Endothelial cell of umbilical vein (primary cell): ENCODE data around the gene UBTD1. TPM values are rescaled to one million over a fixed set of nuclear protein-coding genes. Genes with fewer than 3 reads are reported as not detected.

Experiments
- BruUV-seq: library from RNA; stranded (reverse); fragments of 400-500 nt; replicated peaks from 2 replicates; lab custom pipeline; 2021; lab: Mats Ljungman, UMichigan
- CTCF ChIA-PET: fragments of 300-600, 350-600 bp; sonication (Branson Sonifier 250); formaldehyde crosslinking; loops from one replicate; lab custom pipeline; 2021; ENCODE audit warnings: antibody characterized with exemption, inconsistent platforms; lab: Charles Lee
- POLR2A ChIA-PET: fragments of 300-600, 350-600 bp; sonication (Branson Sonifier 250); formaldehyde crosslinking; loops from one replicate; lab custom pipeline; 2021; ENCODE audit warnings: antibody characterized with exemption, inconsistent platforms; lab: Charles Lee
- DNase-seq: peaks from one replicate; pipeline ENCODE4 v3.0.0-alpha.2; 2011; ENCODE audit warnings: low read depth, low spot score
- FAIRE-seq: peaks from 2 replicates; lab custom pipeline; 2011; peaks lifted over from hg19 to GRCh38; lab: Jason Lieb, UNC
- H2AFZ ChIP-seq: 2 replicates; pipeline ENCODE4 v1.6.0; 2012; ENCODE audit warnings: low read depth, low read length, control low read depth, inconsistent platforms
- H3K27ac ChIP-seq: 2 replicates; pipeline ENCODE4 v1.5.1; 2011; ENCODE audit warnings: low read depth, mild to moderate bottlenecking, control low read depth, low read length, moderate library complexity; ENCODE audit not compliant: insufficient read depth
- H3K27me3 ChIP-seq, 2 experiments: 2 replicates each; pipeline versions ENCODE4 v1.6.0 to v1.6.1; 2011; ENCODE audit warnings: low read length in 2 of 2, mixed read lengths in 1 of 2; ENCODE audit not compliant: control insufficient read depth in 2 of 2, insufficient read depth in 2 of 2
- H3K36me3 ChIP-seq, 2 experiments: 2 replicates in 1 of 2; 3 replicates in 1 of 2; pipeline ENCODE4 v1.5.1; 2011; ENCODE audit warnings: low read length in 2 of 2, mild to moderate bottlenecking in 1 of 2, moderate library complexity in 1 of 2; ENCODE audit not compliant: control insufficient read depth in 2 of 2, insufficient read depth in 2 of 2; ENCODE audit errors: extremely low read depth in 1 of 2
- H3K4me1 ChIP-seq: 3 replicates; pipeline ENCODE4 v1.5.1; 2011; ENCODE audit warnings: mild to moderate bottlenecking, low read length; ENCODE audit not compliant: control insufficient read depth, insufficient read depth; ENCODE audit errors: extremely low read depth
- H3K4me2 ChIP-seq: 2 replicates; pipeline ENCODE4 v1.6.1; 2011; ENCODE audit warnings: low read length, control low read depth, mixed read lengths; ENCODE audit not compliant: insufficient read depth
- H3K4me3 ChIP-seq, 3 experiments: fragments of 200-600 bp in 1 of 3; sonication (generic), shearing (Covaris generic) in 1 of 3; replicated peaks in 1 of 3; 2 replicates each; pipeline ENCODE4 v1.5.1; 2011 to 2016; ENCODE audit warnings: control low read depth in 3 of 3, low read length in 3 of 3, mild to moderate bottlenecking in 2 of 3, inconsistent platforms in 1 of 3, low read depth in 1 of 3, moderate library complexity in 1 of 3; ENCODE audit not compliant: insufficient read depth in 1 of 3
- H3K79me2 ChIP-seq: 2 replicates; pipeline ENCODE4 v1.6.0; 2012; ENCODE audit warnings: low read length, inconsistent platforms; ENCODE audit not compliant: control insufficient read depth, insufficient read depth
- H3K9ac ChIP-seq: replicated peaks from 2 replicates; pipeline ENCODE3; 2011; ENCODE audit warnings: low read length, control low read depth; ENCODE audit not compliant: insufficient read depth; ENCODE audit errors: extremely low read depth
- H3K9me1 ChIP-seq: replicated peaks from 3 replicates; pipeline ENCODE4 v1.6.0; 2011; ENCODE audit warnings: mild to moderate bottlenecking, low read length; ENCODE audit not compliant: control insufficient read depth, insufficient read depth; ENCODE audit errors: extremely low read depth
- H3K9me3 ChIP-seq: replicated peaks from 2 replicates; pipeline ENCODE4 v1.5.1; 2012; ENCODE audit warnings: low read length, inconsistent platforms; ENCODE audit not compliant: control insufficient read depth, insufficient read depth
- H4K20me1 ChIP-seq: replicated peaks from 2 replicates; pipeline ENCODE3; 2011; ENCODE audit warnings: mild to moderate bottlenecking, low read length; ENCODE audit not compliant: control insufficient read depth, insufficient read depth; ENCODE audit errors: extremely low read depth
- EZH2 ChIP-seq: IDR thresholded peaks from 2 replicates; pipeline ENCODE4 v1.6.1; 2012; ENCODE audit warnings: borderline replicate concordance, low read depth, mild to moderate bottlenecking, moderate library complexity, low read length, inconsistent platforms; ENCODE audit not compliant: severe bottlenecking
- FOS ChIP-seq: IDR thresholded peaks from 2 replicates; pipeline ENCODE4 v1.6.1; 2011; ENCODE audit warnings: mild to moderate bottlenecking, low read length, moderate library complexity, borderline replicate concordance; ENCODE audit not compliant: insufficient read depth
- GATA2 ChIP-seq: IDR thresholded peaks from 2 replicates; pipeline ENCODE4 v1.7.0; 2011; ENCODE audit warnings: low read depth, mild to moderate bottlenecking, moderate library complexity, mixed read lengths, low read length; ENCODE audit not compliant: insufficient read length, insufficient read depth
- JUN ChIP-seq: IDR thresholded peaks from 2 replicates; pipeline ENCODE4 v1.6.1; 2011; ENCODE audit warnings: borderline replicate concordance, low read depth; ENCODE audit not compliant: insufficient read length, insufficient read depth
- POLR2A ChIP-seq: IDR thresholded peaks from 2 replicates; pipeline ENCODE4 v1.6.1; 2012; ENCODE audit warnings: low read depth, mild to moderate bottlenecking, control low read depth, low read length
- POLR2AphosphoS5 ChIP-seq: IDR thresholded peaks from 2 replicates; pipeline ENCODE4 v1.6.1; 2012; ENCODE audit warnings: low read depth, mild to moderate bottlenecking, control low read depth, low read length, moderate library complexity; ENCODE audit not compliant: insufficient read depth
- dilution Hi-C: fragments of 300-500 bp; cut with MboI; formaldehyde crosslinking; loops from one replicate; pipeline ENCODE4 v1.15.0; 2019; ENCODE audit warnings: low sequenced_read_pairs; ENCODE audit not compliant: extremely low pct_ligation_motif_present
- intact Hi-C: fragments of 100-400 bp; cut with micrococcal nuclease; formaldehyde crosslinking; loops from one replicate; pipeline ENCODE4 v1.10.0; 2022
- polyA plus RNA-seq, 4 experiments: library from polyadenylated mRNA; depleted of rRNA in 3 of 4; stranded (reverse) in 3 of 4; unstranded in 1 of 4; fragments of >200 nt; gene quantifications; 2 replicates each; pipeline versions ENCODE4 v1.2.1 to v1.2.3, GENCODE V29; 2011 to 2012; ENCODE audit warnings: missing spikeins in 1 of 4
- total RNA-seq: library from RNA; stranded (reverse); gene quantifications from 2 replicates; pipeline ENCODE4 v1.2.3, GENCODE V29; 2021
- TF ChIP-seq, protein P1 (sequence below), 2 donors: IDR thresholded peaks; 1 replicate in 1 of 2; 2 replicates in 1 of 2; pipeline ENCODE4 v1.5.1; 2011; ENCODE audit warnings: low read length in 2 of 2, mild to moderate bottlenecking in 2 of 2, moderate library complexity in 2 of 2, control low read depth in 1 of 2, inconsistent platforms in 1 of 2, low read depth in 1 of 2; ENCODE audit not compliant: insufficient read depth in 1 of 2; ENCODE audit errors: extremely low read depth in 1 of 2
- TF ChIP-seq, protein P2 (sequence below): IDR thresholded peaks from 2 replicates; pipeline ENCODE4 v1.6.1; 2011; ENCODE audit not compliant: insufficient read depth, insufficient read length

Gene UBTD1
- total and polyA plus RNA-seq, 2 donors (not counting 3 experiments of a cell fraction or from before 2014, with no cell fraction given), result 42.6 to 63.7 TPM

DNA sequence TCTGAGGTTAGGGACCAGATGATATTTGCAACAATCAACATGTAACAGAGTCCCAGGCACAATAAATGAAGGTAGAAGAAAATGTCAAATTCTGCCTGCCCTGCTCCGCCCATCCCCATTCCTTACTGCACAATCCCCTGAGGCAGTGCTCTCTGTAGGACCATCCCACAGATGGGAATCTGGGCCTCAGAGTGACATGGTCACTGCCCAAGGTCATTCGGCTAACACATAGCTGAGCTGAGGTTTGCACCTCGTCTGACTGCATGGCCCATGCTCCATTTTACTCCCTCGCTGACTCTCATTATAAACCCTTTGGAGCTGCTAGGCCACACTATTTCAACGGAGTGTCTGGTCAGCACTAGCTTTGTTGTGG lies 86.7 kb downstream of the UBTD1 start:
- Histone ChIP-seq H3K4me1 (no peaks in the 10 kb centered on the region), H3K79me2 (no peaks in the 10 kb centered on the region), H3K27me3 (no peaks in the 10 kb centered on the region), H2AFZ (no peak overlapping the region), H3K4me3 (no peak overlapping the region), H3K9me1 (no peaks in the 10 kb centered on the region), H4K20me1 (no peaks in the 10 kb centered on the region), H3K9ac (no peak overlapping the region), H3K27ac (no peak overlapping the region), H3K4me2 (no peak overlapping the region), H3K9me3 (no peaks in the 10 kb centered on the region), H3K36me3 (no peaks in the 10 kb centered on the region)
- no peak for TF ChIP-seq FOS
- TF ChIP-seq POLR2A, result no peak
- TF ChIP-seq EZH2, result no peak
- TF ChIP-seq, protein P1, sequence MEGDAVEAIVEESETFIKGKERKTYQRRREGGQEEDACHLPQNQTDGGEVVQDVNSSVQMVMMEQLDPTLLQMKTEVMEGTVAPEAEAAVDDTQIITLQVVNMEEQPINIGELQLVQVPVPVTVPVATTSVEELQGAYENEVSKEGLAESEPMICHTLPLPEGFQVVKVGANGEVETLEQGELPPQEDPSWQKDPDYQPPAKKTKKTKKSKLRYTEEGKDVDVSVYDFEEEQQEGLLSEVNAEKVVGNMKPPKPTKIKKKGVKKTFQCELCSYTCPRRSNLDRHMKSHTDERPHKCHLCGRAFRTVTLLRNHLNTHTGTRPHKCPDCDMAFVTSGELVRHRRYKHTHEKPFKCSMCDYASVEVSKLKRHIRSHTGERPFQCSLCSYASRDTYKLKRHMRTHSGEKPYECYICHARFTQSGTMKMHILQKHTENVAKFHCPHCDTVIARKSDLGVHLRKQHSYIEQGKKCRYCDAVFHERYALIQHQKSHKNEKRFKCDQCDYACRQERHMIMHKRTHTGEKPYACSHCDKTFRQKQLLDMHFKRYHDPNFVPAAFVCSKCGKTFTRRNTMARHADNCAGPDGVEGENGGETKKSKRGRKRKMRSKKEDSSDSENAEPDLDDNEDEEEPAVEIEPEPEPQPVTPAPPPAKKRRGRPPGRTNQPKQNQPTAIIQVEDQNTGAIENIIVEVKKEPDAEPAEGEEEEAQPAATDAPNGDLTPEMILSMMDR (IDR thresholded peaks at IDR 0.05; ENCODE audit: extremely low read depth in 1 of 2, insufficient read depth in 1 of 2, low read depth in 1 of 2, low read length in 2 of 2), result no peak
- no peak for TF ChIP-seq GATA2
- TF ChIP-seq JUN, result no peak
- TF ChIP-seq, protein P2, sequence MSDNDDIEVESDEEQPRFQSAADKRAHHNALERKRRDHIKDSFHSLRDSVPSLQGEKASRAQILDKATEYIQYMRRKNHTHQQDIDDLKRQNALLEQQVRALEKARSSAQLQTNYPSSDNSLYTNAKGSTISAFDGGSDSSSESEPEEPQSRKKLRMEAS, result no peak
- no peak for TF ChIP-seq POLR2AphosphoS5
- POLR2A ChIA-PET, result no interaction called here
- CTCF ChIA-PET, result interaction anchor here (0.8 to 2.0 kb wide), 7 partner anchors 10 to 29 kb away, joined by 3 to 10 read pairs (median 5); partner anchors contain the start of gene ANKRD2
- intact Hi-C loops, result no loop called here
- DNase-seq (no peak), FAIRE-seq (no peak)
- dilution Hi-C loops, result no loop called here
- BruUV-seq, result no TSS peak
